IMR-90 (cell line): ENCODE data around the gene MYH9. TPM values are rescaled to one million over a fixed set of nuclear protein-coding genes. Genes with fewer than 3 reads are reported as not detected.

Experiments used
- ATAC-seq: fragments of 200-7000 bp; cut with Tn5 transposase; 2 replicates; pipeline ENCODE4 v1.9.1; 2020; ENCODE audit warnings: low read depth, mild to moderate bottlenecking, moderate library complexity
- BruUV-seq: library from RNA; stranded (reverse); fragments of 400-500 nt; replicated peaks from 2 replicates; lab custom pipeline; 2021; lab: Mats Ljungman, UMichigan
- CTCF ChIA-PET: fragments of 300-600 bp; formaldehyde crosslinking; extraction: SDS; loops from one replicate; lab custom pipeline; 2021; ENCODE audit warnings: antibody characterized with exemption; lab: Yijun Ruan, JAX
- POLR2A ChIA-PET: fragments of 300-600 bp; sonication (Branson Sonifier 250); formaldehyde crosslinking; loops from one replicate; lab custom pipeline; 2022; ENCODE audit warnings: antibody characterized with exemption; ENCODE audit not compliant: unreplicated experiment; lab: Charles Lee
- DNase-seq: peaks from one replicate; pipeline ENCODE4 v3.0.0; 2013
- H2AFZ ChIP-seq: replicated peaks from 2 replicates; pipeline ENCODE3; 2013; ENCODE audit warnings: low read length, mild to moderate bottlenecking; ENCODE audit not compliant: poor library complexity
- H2AK5ac ChIP-seq: 2 replicates; pipeline ENCODE4 v1.6.1; 2013; ENCODE audit warnings: low read depth, low read length, inconsistent platforms
- H2AK9ac ChIP-seq: replicated peaks from 2 replicates; pipeline ENCODE3; 2013; ENCODE audit warnings: mild to moderate bottlenecking, low read depth, low read length, moderate library complexity; ENCODE audit not compliant: poor library complexity
- H2BK120ac ChIP-seq: 2 replicates; pipeline ENCODE4 v1.6.1; 2013; ENCODE audit warnings: low read depth, low read length, inconsistent platforms
- H2BK15ac ChIP-seq: 3 replicates; pipeline ENCODE4 v1.6.1; 2013; ENCODE audit warnings: low read depth, low read length, inconsistent platforms
- H2BK20ac ChIP-seq: 2 replicates; pipeline ENCODE4 v1.6.1; 2013; ENCODE audit warnings: low read depth, mild to moderate bottlenecking, inconsistent platforms, low read length, moderate library complexity
- H2BK5ac ChIP-seq: 2 replicates; pipeline ENCODE4 v1.6.1; 2013; ENCODE audit warnings: mild to moderate bottlenecking, low read depth, low read length, inconsistent platforms; ENCODE audit not compliant: poor library complexity, severe bottlenecking
- H3K14ac ChIP-seq: replicated peaks from 2 replicates; pipeline ENCODE4 v1.6.1; 2013; ENCODE audit warnings: low read depth, low read length, inconsistent platforms
- H3K18ac ChIP-seq: 2 replicates; pipeline ENCODE4 v1.6.1; 2013; ENCODE audit warnings: low read depth, low read length, control low read depth
- H3K23ac ChIP-seq: 2 replicates; pipeline ENCODE4 v1.6.1; 2013; ENCODE audit warnings: low read depth, low read length, inconsistent platforms
- H3K27ac ChIP-seq: 2 replicates; pipeline ENCODE4 v1.5.1; 2013; ENCODE audit warnings: mild to moderate bottlenecking, control low read depth, low read length; ENCODE audit not compliant: insufficient read depth
- H3K27me3 ChIP-seq: 2 replicates; pipeline ENCODE4 v1.6.1; 2013; ENCODE audit warnings: low read length; ENCODE audit not compliant: control insufficient read depth, insufficient read depth
- H3K36me3 ChIP-seq: 2 replicates; pipeline ENCODE4 v1.6.1; 2013; ENCODE audit warnings: low read length, mixed read lengths; ENCODE audit not compliant: control insufficient read depth, insufficient read depth
- H3K4ac ChIP-seq: 2 replicates; pipeline ENCODE4 v1.6.1; 2013; ENCODE audit warnings: low read depth, low read length, inconsistent platforms
- H3K4me1 ChIP-seq: 2 replicates; pipeline ENCODE4 v1.6.1; 2013; ENCODE audit warnings: low read length, mixed read lengths; ENCODE audit not compliant: control insufficient read depth, insufficient read depth
- H3K4me2 ChIP-seq: 2 replicates; pipeline ENCODE4 v1.6.1; 2013; ENCODE audit warnings: low read depth, mild to moderate bottlenecking, control low read depth, low read length, moderate library complexity
- H3K4me3 ChIP-seq: 2 replicates; pipeline ENCODE4 v1.5.1; 2013; ENCODE audit warnings: low read depth, mild to moderate bottlenecking, control low read depth, low read length, moderate library complexity; ENCODE audit not compliant: insufficient read depth
- H3K56ac ChIP-seq: 2 replicates; pipeline ENCODE4 v1.6.1; 2013; ENCODE audit warnings: low read length, inconsistent platforms; ENCODE audit not compliant: insufficient read depth; ENCODE audit errors: extremely low read depth
- H3K79me1 ChIP-seq, 2 experiments: 2 replicates each; pipeline ENCODE4 v1.6.1; 2013; ENCODE audit warnings: low read length in 2 of 2, inconsistent platforms in 1 of 2, low read depth in 1 of 2
- H3K9ac ChIP-seq: 2 replicates; pipeline ENCODE4 v1.6.1; 2013; ENCODE audit warnings: low read depth, low read length, control low read depth
- H3K9me1 ChIP-seq: 2 replicates; pipeline ENCODE4 v1.6.1; 2013; ENCODE audit warnings: low read length, inconsistent platforms; ENCODE audit not compliant: insufficient read depth
- H3K9me3 ChIP-seq: 2 replicates; pipeline ENCODE4 v1.6.1; 2013; ENCODE audit warnings: low read length; ENCODE audit not compliant: control insufficient read depth, insufficient read depth
- H4K20me1 ChIP-seq: 2 replicates; pipeline ENCODE4 v1.6.1; 2013; ENCODE audit warnings: low read length, inconsistent platforms; ENCODE audit not compliant: insufficient read depth
- H4K5ac ChIP-seq: 2 replicates; pipeline ENCODE4 v1.6.1; 2013; ENCODE audit warnings: mild to moderate bottlenecking, low read depth, low read length, control low read depth
- H4K8ac ChIP-seq, 2 experiments: 2 replicates each; pipeline ENCODE4 v1.6.1; 2013; ENCODE audit warnings: low read depth in 2 of 2, low read length in 2 of 2, control low read depth in 1 of 2, inconsistent platforms in 1 of 2
- H4K91ac ChIP-seq: 2 replicates; pipeline ENCODE4 v1.6.1; 2013; ENCODE audit warnings: low read depth, low read length, inconsistent platforms; ENCODE audit not compliant: insufficient read depth
- MAFK ChIP-seq: IDR thresholded peaks from 2 replicates; pipeline ENCODE4 v1.6.1; 2012; ENCODE audit warnings: low read depth, low read length, improper control_type of control experiment
- MAZ ChIP-seq: IDR thresholded peaks from 2 replicates; pipeline ENCODE4 v1.6.1; 2012; ENCODE audit warnings: low read depth, mild to moderate bottlenecking, low read length, improper control_type of control experiment, moderate library complexity, borderline replicate concordance
- RCOR1 ChIP-seq: IDR thresholded peaks from 2 replicates; pipeline ENCODE4 v1.6.1; 2012; ENCODE audit warnings: mild to moderate bottlenecking, low read length, improper control_type of control experiment; ENCODE audit not compliant: insufficient replicate concordance
- WGBS, 2 experiments: methylation state at CpG; one replicate each; pipeline versions ENCODE4 v1.1.5 to v1.1.7; 2013; ENCODE audit warnings: missing lambda C conversion rate in 2 of 2; ENCODE audit not compliant: insufficient read length in 1 of 2; ENCODE audit errors: extremely low coverage in 2 of 2; 5-methylcytosine and 5-hydroxymethylcytosine counted together
- dilution Hi-C: fragments of 300-500 bp; cut with HindIII; formaldehyde crosslinking; loops from one replicate; pipeline ENCODE4 v1.14.3; 2018; ENCODE audit warnings: low sequenced_read_pairs; ENCODE audit not compliant: unreplicated experiment
- in situ Hi-C: fragments of 300-500 bp; cut with MboI; formaldehyde crosslinking; loops from 3 replicates; pipeline ENCODE4 v1.14.3; 2019; ENCODE audit warnings: low sequenced_read_pairs, inconsistent platforms, mixed read lengths
- intact Hi-C: fragments of 100-400 bp; cut with micrococcal nuclease; formaldehyde crosslinking; loops from 2 replicates; pipeline ENCODE4 v1.10.0; 2022
- polyA plus RNA-seq, 3 experiments: library from polyadenylated mRNA; depleted of rRNA; stranded (reverse); fragments of >200 nt; gene quantifications; 2 replicates each; pipeline ENCODE4 v1.2.3, GENCODE V29; 2012; ENCODE audit warnings: low replicate concordance in 1 of 3
- total RNA-seq: library from RNA; depleted of rRNA; stranded (reverse); fragments of >200 nt; gene quantifications from 2 replicates; pipeline ENCODE4 v1.2.3, GENCODE V29; 2012

MYH9 gene
- total and polyA plus RNA-seq, 2 of the 4 experiments (the other 2 are of a cell fraction) = 475 to 554 TPM

DNA sequence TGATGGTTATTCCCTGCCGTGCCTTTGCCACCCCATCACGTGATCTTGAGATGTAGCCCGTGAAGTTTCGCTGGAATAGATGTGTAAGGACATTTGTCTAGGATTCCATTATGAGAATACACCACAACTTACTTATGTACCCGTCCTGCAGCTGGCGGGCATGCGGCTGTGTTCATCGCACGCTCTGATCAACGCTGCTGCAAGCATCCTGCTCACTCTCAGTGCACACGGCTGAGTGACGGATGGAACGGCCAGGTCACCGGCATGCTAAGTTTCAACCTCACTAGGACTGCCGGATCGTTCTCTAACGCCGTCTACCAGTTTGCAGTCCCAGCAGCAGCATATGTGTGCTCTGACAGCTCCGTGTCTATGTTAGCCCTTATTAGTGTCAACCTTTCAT lies 90.2 kb downstream of the MYH9 start:
- Histone ChIP-seq H3K23ac (no peak overlapping the region), H2AFZ (no peak overlapping the region), H3K9me1 (peaks cover 2% of the 10 kb centered on the region; the same call in 1 of the 2 replicates), H4K91ac (no peak overlapping the region), H3K4me1 (peaks cover 14% of the 10 kb centered on the region), H3K79me1 (peaks cover 68 to 88% of the 10 kb centered on the region in 2 experiments), H3K4me3 (no peak overlapping the region), H2BK20ac (no peak overlapping the region), H3K56ac (no peak overlapping the region), H3K9me3 (no peaks in the 10 kb centered on the region), H2AK9ac (no peak overlapping the region), H3K27me3 (no peaks in the 10 kb centered on the region), H3K27ac (peak overlapping the region; percentile 5; the same call in 1 of the 2 replicates), H3K4ac (no peak overlapping the region), H2BK120ac (no peak overlapping the region), H3K36me3 (peaks cover 95% of the 10 kb centered on the region), H3K14ac (no peak overlapping the region), H2BK5ac (peak overlapping the region; percentile 21), H2BK15ac (no peak overlapping the region), H4K5ac (no peak overlapping the region), H3K4me2 (no peak overlapping the region), H3K9ac (no peak overlapping the region), H4K8ac (no peak overlapping the region; a peak in 1 of 4 replicates), H3K18ac (no peak overlapping the region), H4K20me1 (peaks cover 94% of the 10 kb centered on the region), H2AK5ac (0 out of 2 replicates have a peak overlapping the region, but pooled peaks have one; percentile 7)
- in situ Hi-C loops = no loop called here
- dilution Hi-C loops = no loop called here
- no peak for TF ChIP-seq RCOR1
- TF ChIP-seq MAZ = no peak
- TF ChIP-seq MAFK = no peak
- POLR2A ChIA-PET = interaction anchor here (0.6 kb wide), 1 partner anchor 212 kb away, joined by 3 read pairs; no protein-coding TSS in a partner anchor
- intact Hi-C loops = no loop called here
- CTCF ChIA-PET = no interaction called here
- ATAC-seq (no peak), DNase-seq (no peak)
- no TSS peak for BruUV-seq
- 88% methylated on average over 18 of the region's 19 CpGs; no CpG with 5 or more reads in 1 of the 2 experiments for WGBS, 2 experiments
